ENCODE measurements around the gene FBN1. TPM values are rescaled to one million over a fixed set of nuclear protein-coding genes. Genes with fewer than 3 reads are reported as not detected.

FBN1 gene
- total RNA-seq, 6 experiments from 2014 or later: 1.7 to 12.0 (median 8.7) TPM

GRCh38 chr15:48425051-48425450 lies 220.5 kb downstream of the FBN1 start:
- intact Hi-C loops (cut with DNase I): no loop called here
- Histone ChIP-seq H3K36me3 (no peaks in the 10 kb centered on the region), H3K4me3 (no peak overlapping the region), H3K9me3 (no peaks in the 10 kb centered on the region), H3K27ac (no peak overlapping the region), H3K4me1 (no peaks in the 10 kb centered on the region), H3K27me3 (no peaks in the 10 kb centered on the region)
- ATAC-seq (no peak), DNase-seq (no peak)
- TF ChIP-seq CTCF (IDR thresholded peaks at IDR 0.05) (no peak), POLR2A (IDR thresholded peaks at IDR 0.05) (no peak)
- no CpG with 5 or more reads among the region's 2 CpGs for WGBS (ENCODE audit: insufficient coverage, low coverage, low lambda C conversion rate, missing lambda C conversion rate)

- H3K9me3 ChIP-seq: no peaks in the 10 kb centered on the region
- no peak overlapping the region for H3K27ac ChIP-seq
- H3K4me1 ChIP-seq: peaks cover 0 to under 1% (median 0%) of the 10 kb centered on the region in 4 donors
- intact Hi-C loops (cut with DNase I): no loop called here
- no peak for ATAC-seq
- H3K36me3 ChIP-seq: no peaks in the 10 kb centered on the region
- WGBS (ENCODE audit: insufficient coverage, low coverage, low lambda C conversion rate, missing lambda C conversion rate): 66% methylated on average over 2 of the region's 2 CpGs
- H3K27me3 ChIP-seq: no peaks in the 10 kb centered on the region
- no peak overlapping the region for H3K4me3 ChIP-seq
- TF ChIP-seq POLR2A (IDR thresholded peaks at IDR 0.05) (no peak), CTCF (IDR thresholded peaks at IDR 0.05) (no peak)
- DNase-seq: no peak
Measured at GRCh38 chr15:48423896-48424475, 221.5 kb downstream of the FBN1 start.

- DNase-seq: no peak
- Histone ChIP-seq H3K4me3 (no peak overlapping the region), H3K36me3 (no peaks in the 10 kb centered on the region), H3K27me3 (no peaks in the 10 kb centered on the region), H3K9me3 (no peaks in the 10 kb centered on the region), H3K27ac (no peak overlapping the region), H3K4me1 (peaks cover 0 to 6% (median 0%) of the 10 kb centered on the region in 4 donors)
- WGBS (ENCODE audit: insufficient coverage, low coverage, low lambda C conversion rate, missing lambda C conversion rate): 67% methylated on average over 1 of the region's 3 CpGs
- TF ChIP-seq POLR2A (IDR thresholded peaks at IDR 0.05) (no peak), CTCF (IDR thresholded peaks at IDR 0.05) (no peak)
- intact Hi-C loops (cut with DNase I): no loop called here
- ATAC-seq: no peak
Measured at GRCh38 chr15:48423342-48423741, 222.2 kb downstream of the FBN1 start.

GRCh38 chr15:48422401-48422800 lies 223.1 kb downstream of the FBN1 start:
- ATAC-seq (no peak), DNase-seq (no peak)
- Histone ChIP-seq H3K4me3 (no peak overlapping the region), H3K4me1 (peaks cover 0 to 14% (median 3%) of the 10 kb centered on the region in 4 donors), H3K9me3 (no peaks in the 10 kb centered on the region), H3K36me3 (no peaks in the 10 kb centered on the region), H3K27ac (no peak overlapping the region), H3K27me3 (no peaks in the 10 kb centered on the region)
- 73% methylated on average over 2 of the region's 3 CpGs for WGBS (ENCODE audit: insufficient coverage, low coverage, low lambda C conversion rate, missing lambda C conversion rate)
- TF ChIP-seq CTCF (IDR thresholded peaks at IDR 0.05): no peak
- no peak for TF ChIP-seq POLR2A (IDR thresholded peaks at IDR 0.05)
- intact Hi-C loops (cut with DNase I): no loop called here
